Measurements from ENCODE around the gene ADARB2.

Gene ADARB2

GRCh38 chr10:1175956-1176565 is 561.3 kb downstream of the ADARB2 start:
- CTCF ChIA-PET = no interaction called here
- POLR2A ChIA-PET = no interaction called here
- no peak for DNase-seq (ENCODE audit: extremely low spot score)
- TF ChIP-seq, protein P1, sequence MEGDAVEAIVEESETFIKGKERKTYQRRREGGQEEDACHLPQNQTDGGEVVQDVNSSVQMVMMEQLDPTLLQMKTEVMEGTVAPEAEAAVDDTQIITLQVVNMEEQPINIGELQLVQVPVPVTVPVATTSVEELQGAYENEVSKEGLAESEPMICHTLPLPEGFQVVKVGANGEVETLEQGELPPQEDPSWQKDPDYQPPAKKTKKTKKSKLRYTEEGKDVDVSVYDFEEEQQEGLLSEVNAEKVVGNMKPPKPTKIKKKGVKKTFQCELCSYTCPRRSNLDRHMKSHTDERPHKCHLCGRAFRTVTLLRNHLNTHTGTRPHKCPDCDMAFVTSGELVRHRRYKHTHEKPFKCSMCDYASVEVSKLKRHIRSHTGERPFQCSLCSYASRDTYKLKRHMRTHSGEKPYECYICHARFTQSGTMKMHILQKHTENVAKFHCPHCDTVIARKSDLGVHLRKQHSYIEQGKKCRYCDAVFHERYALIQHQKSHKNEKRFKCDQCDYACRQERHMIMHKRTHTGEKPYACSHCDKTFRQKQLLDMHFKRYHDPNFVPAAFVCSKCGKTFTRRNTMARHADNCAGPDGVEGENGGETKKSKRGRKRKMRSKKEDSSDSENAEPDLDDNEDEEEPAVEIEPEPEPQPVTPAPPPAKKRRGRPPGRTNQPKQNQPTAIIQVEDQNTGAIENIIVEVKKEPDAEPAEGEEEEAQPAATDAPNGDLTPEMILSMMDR (IDR thresholded peaks at IDR 0.05; ENCODE audit: control extremely low read depth, extremely low read depth, low read depth, missing control alignments) = no peak

DNA sequence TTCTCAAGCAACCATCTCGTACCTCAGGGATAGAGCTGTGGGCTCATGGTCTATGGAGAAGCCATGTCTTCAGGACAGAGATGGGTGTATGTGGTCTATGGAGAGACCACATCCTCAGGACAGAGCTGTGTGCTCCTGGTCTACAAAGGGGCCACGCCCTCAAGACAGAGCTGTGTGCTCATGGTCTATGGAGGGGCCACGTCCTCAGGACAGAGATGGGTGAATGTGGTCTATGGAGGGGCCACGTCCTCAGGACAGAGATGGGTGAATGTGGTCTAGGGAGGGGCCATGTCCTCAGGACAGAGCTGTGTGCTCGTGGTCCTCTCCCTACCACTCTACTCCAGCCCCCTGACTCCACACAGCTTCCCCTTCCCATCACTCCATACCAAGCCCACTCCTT is 563.3 kb downstream of the ADARB2 start:
- TF ChIP-seq, protein P1 (IDR thresholded peaks at IDR 0.05; ENCODE audit: control extremely low read depth, extremely low read depth, low read depth, missing control alignments) = no peak
- DNase-seq (ENCODE audit: extremely low spot score) = no peak
- ChIA-PET POLR2A (no interaction called here), CTCF (interaction anchor here (1.1 kb wide), 1 partner anchor 18 kb away, joined by 3 read pairs; no protein-coding TSS in a partner anchor)

GRCh38 chr10:1173091-1173490 is 564.2 kb downstream of the ADARB2 start:
- TF ChIP-seq, protein P1 (IDR thresholded peaks at IDR 0.05; ENCODE audit: control extremely low read depth, extremely low read depth, low read depth, missing control alignments) = no peak
- ChIA-PET POLR2A (no interaction called here), CTCF (interaction anchor here (1.5 kb wide), 1 partner anchor 70 kb away, joined by 3 read pairs; no protein-coding TSS in a partner anchor)
- DNase-seq (ENCODE audit: extremely low spot score) = no peak

- POLR2A ChIA-PET = no interaction called here
- TF ChIP-seq, protein P1 (IDR thresholded peaks at IDR 0.05; ENCODE audit: control extremely low read depth, extremely low read depth, low read depth, missing control alignments) = no peak
- DNase-seq (ENCODE audit: extremely low spot score) = no peak
- CTCF ChIA-PET = interaction anchor here (1.5 kb wide), 1 partner anchor 69 kb away, joined by 3 read pairs; no protein-coding TSS in a partner anchor
These were observed 564.9 kb downstream of the ADARB2 start for GRCh38 chr10:1172256-1172984.

DNA sequence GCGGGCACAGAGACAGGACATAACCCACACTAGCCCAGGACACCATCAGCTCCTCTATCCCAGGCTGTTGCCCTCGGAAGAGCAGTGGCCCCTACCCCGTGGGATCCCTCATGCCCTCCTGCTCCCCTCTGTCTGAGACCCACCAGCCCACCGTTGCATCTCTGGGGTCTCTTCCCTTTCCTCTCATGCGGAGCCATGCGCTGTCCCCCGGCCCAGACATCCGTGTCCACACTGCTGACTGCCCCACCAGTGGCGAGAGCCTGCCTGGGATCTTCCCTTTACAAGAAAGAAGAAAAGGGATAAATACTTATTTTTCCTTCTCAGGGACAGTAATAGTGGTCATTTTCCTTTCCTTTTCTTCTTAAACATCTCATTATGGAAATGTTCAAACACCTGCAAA is 565.7 kb downstream of the ADARB2 start:
- ChIA-PET CTCF (no interaction called here), POLR2A (no interaction called here)
- TF ChIP-seq, protein P1 (IDR thresholded peaks at IDR 0.05; ENCODE audit: control extremely low read depth, extremely low read depth, low read depth, missing control alignments) = no peak

DNA sequence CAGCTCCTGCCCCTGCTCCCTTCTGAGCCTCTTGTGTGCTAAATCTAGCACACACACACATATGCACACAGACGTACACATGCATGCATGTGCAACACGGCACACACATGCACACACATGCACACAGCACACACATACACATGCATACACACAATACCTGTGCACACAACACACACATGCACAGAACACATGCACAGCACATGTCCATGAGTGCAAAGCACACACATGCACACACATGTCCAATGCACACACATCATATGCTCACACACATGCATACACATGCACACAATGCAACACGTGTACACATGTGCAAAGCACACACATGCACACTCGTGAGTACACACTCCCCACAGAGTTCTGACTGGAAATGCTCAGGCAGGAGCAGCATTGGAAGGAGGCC is 566.1 kb downstream of the ADARB2 start:
- CTCF ChIA-PET = no interaction called here
- POLR2A ChIA-PET = no interaction called here
- DNase-seq (ENCODE audit: extremely low spot score) = no peak
- TF ChIP-seq, protein P1 (IDR thresholded peaks at IDR 0.05; ENCODE audit: control extremely low read depth, extremely low read depth, low read depth, missing control alignments) = no peak

More for the DNA sequence above, 565.7 kb downstream of the ADARB2 start:
- DNase-seq (ENCODE audit: extremely low spot score) = no peak

Data from GM10248 (cell line).